ENCODE data around the gene AMPD2.

- TF ChIP-seq, protein P1, sequence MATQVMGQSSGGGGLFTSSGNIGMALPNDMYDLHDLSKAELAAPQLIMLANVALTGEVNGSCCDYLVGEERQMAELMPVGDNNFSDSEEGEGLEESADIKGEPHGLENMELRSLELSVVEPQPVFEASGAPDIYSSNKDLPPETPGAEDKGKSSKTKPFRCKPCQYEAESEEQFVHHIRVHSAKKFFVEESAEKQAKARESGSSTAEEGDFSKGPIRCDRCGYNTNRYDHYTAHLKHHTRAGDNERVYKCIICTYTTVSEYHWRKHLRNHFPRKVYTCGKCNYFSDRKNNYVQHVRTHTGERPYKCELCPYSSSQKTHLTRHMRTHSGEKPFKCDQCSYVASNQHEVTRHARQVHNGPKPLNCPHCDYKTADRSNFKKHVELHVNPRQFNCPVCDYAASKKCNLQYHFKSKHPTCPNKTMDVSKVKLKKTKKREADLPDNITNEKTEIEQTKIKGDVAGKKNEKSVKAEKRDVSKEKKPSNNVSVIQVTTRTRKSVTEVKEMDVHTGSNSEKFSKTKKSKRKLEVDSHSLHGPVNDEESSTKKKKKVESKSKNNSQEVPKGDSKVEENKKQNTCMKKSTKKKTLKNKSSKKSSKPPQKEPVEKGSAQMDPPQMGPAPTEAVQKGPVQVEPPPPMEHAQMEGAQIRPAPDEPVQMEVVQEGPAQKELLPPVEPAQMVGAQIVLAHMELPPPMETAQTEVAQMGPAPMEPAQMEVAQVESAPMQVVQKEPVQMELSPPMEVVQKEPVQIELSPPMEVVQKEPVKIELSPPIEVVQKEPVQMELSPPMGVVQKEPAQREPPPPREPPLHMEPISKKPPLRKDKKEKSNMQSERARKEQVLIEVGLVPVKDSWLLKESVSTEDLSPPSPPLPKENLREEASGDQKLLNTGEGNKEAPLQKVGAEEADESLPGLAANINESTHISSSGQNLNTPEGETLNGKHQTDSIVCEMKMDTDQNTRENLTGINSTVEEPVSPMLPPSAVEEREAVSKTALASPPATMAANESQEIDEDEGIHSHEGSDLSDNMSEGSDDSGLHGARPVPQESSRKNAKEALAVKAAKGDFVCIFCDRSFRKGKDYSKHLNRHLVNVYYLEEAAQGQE (IDR thresholded peaks at IDR 0.05; ENCODE audit: low read depth), result no peak
- TF ChIP-seq CTCF (IDR thresholded peaks at IDR 0.05 in 2 of 3, conservative IDR thresholded peaks at IDR 0.05 in 1 of 3; ENCODE audit: borderline replicate concordance in 1 of 3, insufficient read depth in 1 of 3, low read depth in 2 of 3, low read length in 2 of 3) (peak in 1 of 3 experiments; percentile 9; a peak in 1 of 6 replicates), SP1 (IDR thresholded peaks at IDR 0.05; ENCODE audit: low read depth) (no peak), CEBPB (IDR thresholded peaks at IDR 0.05; ENCODE audit: low read depth) (no peak), EZH2 (IDR thresholded peaks at IDR 0.05) (no peak), POLR2AphosphoS5 (IDR thresholded peaks at IDR 0.05; ENCODE audit: low read depth, low read length) (no peak), POLR2A (IDR thresholded peaks at IDR 0.05; ENCODE audit: borderline replicate concordance, extremely low read depth, insufficient read depth, insufficient read length) (no peak), ZNF274 (IDR thresholded peaks at IDR 0.05; ENCODE audit: low read depth, low read length) (no peak), ZFX (IDR thresholded peaks at IDR 0.05) (no peak), SRF (IDR thresholded peaks at IDR 0.05; ENCODE audit: low read depth) (no peak), MAX (IDR thresholded peaks at IDR 0.05) (no peak), ATF3 (IDR thresholded peaks at IDR 0.05) (no peak), EZH2phosphoT487 (IDR thresholded peaks at IDR 0.05; ENCODE audit: borderline replicate concordance) (no peak)
- TF ChIP-seq, protein P2, sequence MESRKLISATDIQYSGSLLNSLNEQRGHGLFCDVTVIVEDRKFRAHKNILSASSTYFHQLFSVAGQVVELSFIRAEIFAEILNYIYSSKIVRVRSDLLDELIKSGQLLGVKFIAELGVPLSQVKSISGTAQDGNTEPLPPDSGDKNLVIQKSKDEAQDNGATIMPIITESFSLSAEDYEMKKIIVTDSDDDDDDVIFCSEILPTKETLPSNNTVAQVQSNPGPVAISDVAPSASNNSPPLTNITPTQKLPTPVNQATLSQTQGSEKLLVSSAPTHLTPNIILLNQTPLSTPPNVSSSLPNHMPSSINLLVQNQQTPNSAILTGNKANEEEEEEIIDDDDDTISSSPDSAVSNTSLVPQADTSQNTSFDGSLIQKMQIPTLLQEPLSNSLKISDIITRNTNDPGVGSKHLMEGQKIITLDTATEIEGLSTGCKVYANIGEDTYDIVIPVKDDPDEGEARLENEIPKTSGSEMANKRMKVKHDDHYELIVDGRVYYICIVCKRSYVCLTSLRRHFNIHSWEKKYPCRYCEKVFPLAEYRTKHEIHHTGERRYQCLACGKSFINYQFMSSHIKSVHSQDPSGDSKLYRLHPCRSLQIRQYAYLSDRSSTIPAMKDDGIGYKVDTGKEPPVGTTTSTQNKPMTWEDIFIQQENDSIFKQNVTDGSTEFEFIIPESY (IDR thresholded peaks at IDR 0.05; ENCODE audit: extremely low read depth, insufficient replicate concordance, low read length), result no peak
Measured at GRCh38 chr1:109630081-109630897, 10.7 kb downstream of the AMPD2 start.
